Memory B cell (primary cell): ENCODE measurements around the gene C12orf75.

Experiments
- ATAC-seq: fragments of 150-1000 bp; cut with Tn5 transposase; 2 replicates; pipeline ENCODE4 v1.10.0; 2021; ENCODE audit warnings: low read depth, mild to moderate bottlenecking, moderate library complexity
- DNase-seq, 2 donors: peaks; one replicate each; pipeline ENCODE4 v3.0.0; 2022; ENCODE audit warnings: low spot score in 2 of 2
- H3K27ac Mint-ChIP-seq: one replicate; pipeline ENCODE4 v1.8.0; 2022; ENCODE audit warnings: mild to moderate bottlenecking, moderate library complexity, mixed read lengths
- H3K27me3 Mint-ChIP-seq: one replicate; pipeline ENCODE4 v1.8.0; 2022; ENCODE audit warnings: mixed read lengths
- H3K36me3 Mint-ChIP-seq: one replicate; pipeline ENCODE4 v1.8.0; 2022; ENCODE audit warnings: mild to moderate bottlenecking, mixed read lengths
- H3K4me1 Mint-ChIP-seq: one replicate; pipeline ENCODE4 v1.8.0; 2022; ENCODE audit warnings: mixed read lengths
- H3K4me3 Mint-ChIP-seq: one replicate; pipeline ENCODE4 v1.8.0; 2022; ENCODE audit warnings: mild to moderate bottlenecking, moderate library complexity, mixed read lengths
- H3K9me3 Mint-ChIP-seq: one replicate; pipeline ENCODE4 v1.8.0; 2022; ENCODE audit warnings: mixed read lengths

C12orf75 gene

GRCh38 chr12:105357162-105357691 lies 26.7 kb downstream of the C12orf75 start:
- ATAC-seq, result peak; percentile 63
- DNase-seq, result no peak
- Mint-ChIP-seq H3K4me1 (peaks cover 29% of the 10 kb centered on the region), H3K4me3 (peak overlapping the region; percentile 41), H3K9me3 (peaks cover 2% of the 10 kb centered on the region), H3K27me3 (no peaks in the 10 kb centered on the region), H3K27ac (peak overlapping the region; percentile 14), H3K36me3 (peaks cover 5% of the 10 kb centered on the region)

GRCh38 chr12:105358789-105359188 lies 28.3 kb downstream of the C12orf75 start:
- H3K9me3 Mint-ChIP-seq, result peaks cover 2% of the 10 kb centered on the region
- H3K36me3 Mint-ChIP-seq, result peaks cover 5% of the 10 kb centered on the region
- peaks cover 28% of the 10 kb centered on the region for H3K4me1 Mint-ChIP-seq
- peak in 1 of 2 donors; percentile 27 for DNase-seq
- peak; percentile 83 for ATAC-seq
- peak overlapping the region; percentile 4 for H3K27ac Mint-ChIP-seq
- peak overlapping the region; percentile 72 for H3K4me3 Mint-ChIP-seq
- H3K27me3 Mint-ChIP-seq, result no peaks in the 10 kb centered on the region

- Mint-ChIP-seq H3K36me3 (no peaks in the 10 kb centered on the region), H3K9me3 (no peaks in the 10 kb centered on the region), H3K27me3 (no peaks in the 10 kb centered on the region), H3K4me1 (peaks cover 28% of the 10 kb centered on the region), H3K4me3 (no peak overlapping the region), H3K27ac (no peak overlapping the region)
- DNase-seq (no peak), ATAC-seq (no peak)
Measured at GRCh38 chr12:105359856-105360255, 29.4 kb downstream of the C12orf75 start.

GRCh38 chr12:105363890-105364289 lies 33.4 kb downstream of the C12orf75 start:
- H3K4me1 Mint-ChIP-seq, result peaks cover 5% of the 10 kb centered on the region
- no peak for DNase-seq
- no peaks in the 10 kb centered on the region for H3K27me3 Mint-ChIP-seq
- peaks cover 2% of the 10 kb centered on the region for H3K36me3 Mint-ChIP-seq
- no peaks in the 10 kb centered on the region for H3K9me3 Mint-ChIP-seq
- no peak overlapping the region for H3K4me3 Mint-ChIP-seq
- H3K27ac Mint-ChIP-seq, result peak overlapping the region; percentile 17
- no peak for ATAC-seq

GRCh38 chr12:105365231-105365630 lies 34.7 kb downstream of the C12orf75 start:
- Mint-ChIP-seq H3K27ac (no peak overlapping the region), H3K27me3 (no peaks in the 10 kb centered on the region), H3K4me1 (peaks cover 3% of the 10 kb centered on the region), H3K4me3 (no peak overlapping the region), H3K9me3 (no peaks in the 10 kb centered on the region), H3K36me3 (peaks cover 2% of the 10 kb centered on the region)
- no peak for ATAC-seq
- DNase-seq, result no peak

- H3K9me3 Mint-ChIP-seq, result no peaks in the 10 kb centered on the region
- peaks cover 3% of the 10 kb centered on the region for H3K4me1 Mint-ChIP-seq
- H3K27me3 Mint-ChIP-seq, result no peaks in the 10 kb centered on the region
- no peak for DNase-seq
- peaks cover 7% of the 10 kb centered on the region for H3K36me3 Mint-ChIP-seq
- H3K27ac Mint-ChIP-seq, result no peak overlapping the region
- no peak overlapping the region for H3K4me3 Mint-ChIP-seq
- no peak for ATAC-seq
Measured at GRCh38 chr12:105368047-105368646, 37.7 kb downstream of the C12orf75 start.

GRCh38 chr12:105369014-105369413 lies 38.5 kb downstream of the C12orf75 start:
- peaks cover 7% of the 10 kb centered on the region for H3K36me3 Mint-ChIP-seq
- H3K9me3 Mint-ChIP-seq, result no peaks in the 10 kb centered on the region
- H3K4me1 Mint-ChIP-seq, result peaks cover 2% of the 10 kb centered on the region
- no peak for DNase-seq
- no peak for ATAC-seq
- no peaks in the 10 kb centered on the region for H3K27me3 Mint-ChIP-seq
- no peak overlapping the region for H3K4me3 Mint-ChIP-seq
- H3K27ac Mint-ChIP-seq, result no peak overlapping the region

GRCh38 chr12:105374303-105374702 lies 43.8 kb downstream of the C12orf75 start:
- no peak overlapping the region for H3K27ac Mint-ChIP-seq
- no peaks in the 10 kb centered on the region for H3K9me3 Mint-ChIP-seq
- no peak for DNase-seq
- H3K36me3 Mint-ChIP-seq, result peaks cover 5% of the 10 kb centered on the region
- H3K27me3 Mint-ChIP-seq, result no peaks in the 10 kb centered on the region
- H3K4me3 Mint-ChIP-seq, result no peak overlapping the region
- no peak for ATAC-seq
- no peaks in the 10 kb centered on the region for H3K4me1 Mint-ChIP-seq

GRCh38 chr12:105377077-105377476 lies 46.6 kb downstream of the C12orf75 start:
- ATAC-seq, result no peak
- Mint-ChIP-seq H3K27ac (no peak overlapping the region), H3K27me3 (no peaks in the 10 kb centered on the region), H3K9me3 (no peaks in the 10 kb centered on the region), H3K4me1 (no peaks in the 10 kb centered on the region), H3K36me3 (peaks cover 2% of the 10 kb centered on the region), H3K4me3 (no peak overlapping the region)
- DNase-seq, result no peak

- no peaks in the 10 kb centered on the region for H3K9me3 Mint-ChIP-seq
- H3K27me3 Mint-ChIP-seq, result no peaks in the 10 kb centered on the region
- H3K27ac Mint-ChIP-seq, result no peak overlapping the region
- no peak overlapping the region for H3K4me3 Mint-ChIP-seq
- DNase-seq (no peak), ATAC-seq (no peak)
- no peaks in the 10 kb centered on the region for H3K4me1 Mint-ChIP-seq
- no peaks in the 10 kb centered on the region for H3K36me3 Mint-ChIP-seq
Measured at GRCh38 chr12:105378911-105379310, 48.4 kb downstream of the C12orf75 start.

GRCh38 chr12:105382771-105383622 lies 52.5 kb downstream of the C12orf75 start:
- DNase-seq (peak; percentile 21 to 50), ATAC-seq (peak; percentile 56)
- Mint-ChIP-seq H3K4me3 (no peak overlapping the region), H3K27me3 (no peaks in the 10 kb centered on the region), H3K36me3 (no peaks in the 10 kb centered on the region), H3K4me1 (no peaks in the 10 kb centered on the region), H3K27ac (no peak overlapping the region), H3K9me3 (no peaks in the 10 kb centered on the region)

GRCh38 chr12:105384220-105384619 lies 53.7 kb downstream of the C12orf75 start:
- no peak for DNase-seq
- no peak for ATAC-seq
- H3K27ac Mint-ChIP-seq, result no peak overlapping the region
- no peaks in the 10 kb centered on the region for H3K9me3 Mint-ChIP-seq
- no peaks in the 10 kb centered on the region for H3K27me3 Mint-ChIP-seq
- no peaks in the 10 kb centered on the region for H3K4me1 Mint-ChIP-seq
- no peak overlapping the region for H3K4me3 Mint-ChIP-seq
- H3K36me3 Mint-ChIP-seq, result no peaks in the 10 kb centered on the region

- no peak overlapping the region for H3K27ac Mint-ChIP-seq
- H3K4me3 Mint-ChIP-seq, result no peak overlapping the region
- no peaks in the 10 kb centered on the region for H3K4me1 Mint-ChIP-seq
- no peaks in the 10 kb centered on the region for H3K36me3 Mint-ChIP-seq
- ATAC-seq (no peak), DNase-seq (no peak)
- no peaks in the 10 kb centered on the region for H3K9me3 Mint-ChIP-seq
- no peaks in the 10 kb centered on the region for H3K27me3 Mint-ChIP-seq
Measured at GRCh38 chr12:105384916-105385535, 54.5 kb downstream of the C12orf75 start.

- Mint-ChIP-seq H3K9me3 (no peaks in the 10 kb centered on the region), H3K4me3 (no peak overlapping the region), H3K4me1 (no peaks in the 10 kb centered on the region), H3K27me3 (peaks cover under 1% of the 10 kb centered on the region), H3K27ac (no peak overlapping the region), H3K36me3 (no peaks in the 10 kb centered on the region)
- DNase-seq (no peak), ATAC-seq (no peak)
Measured at GRCh38 chr12:105386431-105386830, 55.9 kb downstream of the C12orf75 start.
